SK-N-SH treated with all-trans-retinoic acid at 6 μM for 48 hours (cell line): ENCODE results near the gene AKAP12.
A peak's percentile ranks its signal among the peaks of the same experiment; 100 is the strongest.

ENCODE experiments used
- ATAC-seq: fragments of 200-7000 bp; cut with Tn5 transposase; 3 replicates; pipeline ENCODE4 v1.9.1; 2020; ENCODE audit warnings: mild to moderate bottlenecking, moderate library complexity
- ARNTL ChIP-seq: fragments of 450-650 bp; formaldehyde crosslinking; IDR thresholded peaks from 2 replicates; pipeline ENCODE4 v1.5.0; 2020; ENCODE audit warnings: low read depth, mild to moderate bottlenecking, moderate library complexity, borderline replicate concordance
- BACH2 ChIP-seq: fragments of 250-450 bp; sonication (Bioruptor Pico); IDR thresholded peaks from 2 replicates; pipeline ENCODE4 v1.9.0; 2021; ENCODE audit warnings: mild to moderate bottlenecking, borderline replicate concordance
- CSDC2 ChIP-seq: fragments of 250-450 bp; sonication (Bioruptor Pico); IDR thresholded peaks from 2 replicates; pipeline ENCODE4 v1.5.0; 2020; ENCODE audit warnings: mild to moderate bottlenecking, moderate library complexity
- ESRRG ChIP-seq: fragments of 250-450 bp; sonication (Bioruptor Pico); IDR thresholded peaks from 2 replicates; pipeline ENCODE4 v1.6.1; 2021; ENCODE audit warnings: mild to moderate bottlenecking
- ISL1 ChIP-seq: fragments of 250-450 bp; sonication (Bioruptor Pico); IDR thresholded peaks from 2 replicates; pipeline ENCODE4 v2.1.2; 2022; ENCODE audit warnings: mild to moderate bottlenecking, moderate library complexity
- PATZ1 ChIP-seq: fragments of 250-450 bp; sonication (Bioruptor Pico); IDR thresholded peaks from 2 replicates; pipeline ENCODE4 v1.8.0; 2020; ENCODE audit warnings: mild to moderate bottlenecking, moderate library complexity, borderline replicate concordance
- POU6F1 ChIP-seq: fragments of 250-450 bp; sonication (Bioruptor Pico); IDR thresholded peaks from 2 replicates; pipeline ENCODE4 v1.8.0; 2021; ENCODE audit warnings: low read depth, mild to moderate bottlenecking, moderate library complexity, borderline replicate concordance
- RARB ChIP-seq: fragments of 250-450 bp; sonication (Bioruptor Pico); IDR thresholded peaks from 2 replicates; pipeline ENCODE4 v1.8.0; 2021; ENCODE audit warnings: mild to moderate bottlenecking, moderate library complexity
- SNAI2 ChIP-seq: fragments of 250-450 bp; sonication (Bioruptor Pico); IDR thresholded peaks from 2 replicates; pipeline ENCODE4 v1.5.0; 2020; ENCODE audit warnings: mild to moderate bottlenecking, moderate library complexity
- TCF4 ChIP-seq: fragments of 250-450 bp; sonication (Bioruptor Pico); IDR thresholded peaks from 2 replicates; pipeline ENCODE4 v1.8.0; 2021; ENCODE audit warnings: mild to moderate bottlenecking, moderate library complexity, borderline replicate concordance
- TOX ChIP-seq: fragments of 250-450 bp; sonication (Bioruptor Pico); IDR thresholded peaks from 2 replicates; pipeline ENCODE4 v1.8.0; 2021; ENCODE audit warnings: mild to moderate bottlenecking, moderate library complexity, borderline replicate concordance
- TSHZ2 ChIP-seq: fragments of 250-450 bp; sonication (Bioruptor Pico); IDR thresholded peaks from 2 replicates; pipeline ENCODE4 v1.5.0; 2020; ENCODE audit warnings: mild to moderate bottlenecking, moderate library complexity
- ZC3H10 ChIP-seq: fragments of 250-450 bp; sonication (Bioruptor Pico); IDR thresholded peaks from 2 replicates; pipeline ENCODE4 v1.5.1; 2021; ENCODE audit warnings: mild to moderate bottlenecking, moderate library complexity
- ZFP3 ChIP-seq: fragments of 250-450 bp; sonication (Bioruptor Pico); IDR thresholded peaks from 2 replicates; pipeline ENCODE4 v1.5.0; 2020; ENCODE audit warnings: mild to moderate bottlenecking, moderate library complexity
- ZFP30 ChIP-seq: fragments of 450-650 bp; formaldehyde crosslinking; IDR thresholded peaks from 2 replicates; pipeline ENCODE4 v1.5.0; 2022; ENCODE audit warnings: mild to moderate bottlenecking, moderate library complexity
- ZNF565 ChIP-seq: fragments of 450-650 bp; formaldehyde crosslinking; conservative IDR thresholded peaks from 2 replicates; pipeline ENCODE4 v1.5.0; 2020; ENCODE audit warnings: low read depth, mild to moderate bottlenecking, moderate library complexity
- ZNF70 ChIP-seq: fragments of 450-650 bp; formaldehyde crosslinking; IDR thresholded peaks from 2 replicates; pipeline ENCODE4 v1.5.0; 2020; ENCODE audit warnings: mild to moderate bottlenecking, moderate library complexity
- TF ChIP-seq, protein P1 (sequence below): fragments of 250-450 bp; sonication (Bioruptor Pico); IDR thresholded peaks from 2 replicates; pipeline ENCODE4 v1.5.1; 2020; ENCODE audit warnings: low read depth, mild to moderate bottlenecking, moderate library complexity
- TF ChIP-seq, protein P2 (sequence below): fragments of 250-450 bp; sonication (Bioruptor Pico); IDR thresholded peaks from 2 replicates; pipeline ENCODE4 v1.5.1; 2021; ENCODE audit warnings: mild to moderate bottlenecking, moderate library complexity

AKAP12 gene

DNA sequence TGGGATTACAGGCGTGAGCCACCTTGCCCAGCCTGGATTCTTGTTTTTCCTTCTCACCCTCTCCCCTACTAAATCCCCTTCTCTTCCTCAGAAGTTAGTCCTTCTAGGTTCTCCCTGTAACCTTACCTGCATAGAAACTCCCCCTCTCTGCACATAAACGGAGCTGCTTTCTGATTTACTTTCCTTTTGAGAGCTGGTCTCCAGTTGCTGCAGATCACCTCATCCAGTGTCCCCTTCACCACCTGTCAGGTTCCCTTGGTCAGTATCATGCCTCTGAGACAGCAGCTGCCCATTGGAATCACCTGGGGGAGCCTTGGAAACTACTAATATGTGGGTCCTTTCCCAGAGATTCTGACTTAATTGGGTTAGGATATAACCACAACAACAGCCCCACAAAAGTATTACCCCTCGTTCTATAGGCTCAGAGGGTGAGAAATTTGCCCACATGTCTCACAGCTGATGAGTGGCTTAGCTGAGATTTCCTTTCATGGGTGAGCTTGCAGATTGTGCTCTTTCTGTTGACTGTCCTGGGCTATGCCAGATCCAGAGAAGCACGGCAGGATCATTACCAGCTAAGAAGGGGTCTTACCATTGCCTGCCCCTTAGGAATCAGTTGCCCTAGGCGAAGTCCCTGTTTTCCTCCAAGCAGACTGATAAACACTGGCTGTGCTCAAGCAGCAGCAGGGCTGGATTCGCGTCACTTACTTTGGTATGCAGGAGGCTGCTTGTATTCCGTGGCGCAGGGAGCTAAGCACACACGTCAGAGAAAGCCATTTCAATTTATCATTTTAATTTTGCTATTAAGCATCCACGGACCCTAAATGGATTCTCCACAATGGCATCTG, 51.3 kb downstream of the AKAP12 start:
- ATAC-seq, result peak; percentile 92
- TF ChIP-seq ESRRG (CRISPR knock-in tag) (peak; percentile 88; the same call in 1 of the 2 replicates), PATZ1 (CRISPR knock-in tag) (no peak), RARB (0 out of 2 replicates have a peak, but pooled peaks have one; percentile 68), ZC3H10 (CRISPR knock-in tag) (peak; percentile 88), TCF4 (CRISPR knock-in tag) (peak; percentile 57; the same call in 1 of the 2 replicates), ZFP3 (CRISPR knock-in tag) (peak; percentile 65; the same call in 1 of the 2 replicates), SNAI2 (peak; percentile 98), ZFP30 (CRISPR knock-in tag) (no peak), ARNTL (CRISPR knock-in tag) (no peak), TSHZ2 (CRISPR knock-in tag) (peak; percentile 85), TOX (CRISPR knock-in tag) (peak; percentile 96; the same call in 1 of the 2 replicates), POU6F1 (CRISPR knock-in tag) (0 out of 2 replicates have a peak, but pooled peaks have one; percentile 33), ZNF70 (CRISPR knock-in tag) (no peak), BACH2 (no peak), ISL1 (CRISPR knock-in tag) (peak; percentile 97), CSDC2 (peak; percentile 50; the same call in 1 of the 2 replicates)
- TF ChIP-seq, protein P1, sequence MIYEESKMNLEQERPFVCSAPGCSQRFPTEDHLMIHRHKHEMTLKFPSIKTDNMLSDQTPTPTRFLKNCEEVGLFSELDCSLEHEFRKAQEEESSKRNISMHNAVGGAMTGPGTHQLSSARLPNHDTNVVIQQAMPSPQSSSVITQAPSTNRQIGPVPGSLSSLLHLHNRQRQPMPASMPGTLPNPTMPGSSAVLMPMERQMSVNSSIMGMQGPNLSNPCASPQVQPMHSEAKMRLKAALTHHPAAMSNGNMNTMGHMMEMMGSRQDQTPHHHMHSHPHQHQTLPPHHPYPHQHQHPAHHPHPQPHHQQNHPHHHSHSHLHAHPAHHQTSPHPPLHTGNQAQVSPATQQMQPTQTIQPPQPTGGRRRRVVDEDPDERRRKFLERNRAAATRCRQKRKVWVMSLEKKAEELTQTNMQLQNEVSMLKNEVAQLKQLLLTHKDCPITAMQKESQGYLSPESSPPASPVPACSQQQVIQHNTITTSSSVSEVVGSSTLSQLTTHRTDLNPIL (CRISPR knock-in tag), result peak; percentile 84
- TF ChIP-seq, protein P2, sequence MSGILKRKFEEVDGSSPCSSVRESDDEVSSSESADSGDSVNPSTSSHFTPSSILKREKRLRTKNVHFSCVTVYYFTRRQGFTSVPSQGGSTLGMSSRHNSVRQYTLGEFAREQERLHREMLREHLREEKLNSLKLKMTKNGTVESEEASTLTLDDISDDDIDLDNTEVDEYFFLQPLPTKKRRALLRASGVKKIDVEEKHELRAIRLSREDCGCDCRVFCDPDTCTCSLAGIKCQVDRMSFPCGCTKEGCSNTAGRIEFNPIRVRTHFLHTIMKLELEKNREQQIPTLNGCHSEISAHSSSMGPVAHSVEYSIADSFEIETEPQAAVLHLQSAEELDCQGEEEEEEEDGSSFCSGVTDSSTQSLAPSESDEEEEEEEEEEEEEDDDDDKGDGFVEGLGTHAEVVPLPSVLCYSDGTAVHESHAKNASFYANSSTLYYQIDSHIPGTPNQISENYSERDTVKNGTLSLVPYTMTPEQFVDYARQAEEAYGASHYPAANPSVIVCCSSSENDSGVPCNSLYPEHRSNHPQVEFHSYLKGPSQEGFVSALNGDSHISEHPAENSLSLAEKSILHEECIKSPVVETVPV (CRISPR knock-in tag), result peak; percentile 67; the same call in 1 of the 2 replicates

DNA sequence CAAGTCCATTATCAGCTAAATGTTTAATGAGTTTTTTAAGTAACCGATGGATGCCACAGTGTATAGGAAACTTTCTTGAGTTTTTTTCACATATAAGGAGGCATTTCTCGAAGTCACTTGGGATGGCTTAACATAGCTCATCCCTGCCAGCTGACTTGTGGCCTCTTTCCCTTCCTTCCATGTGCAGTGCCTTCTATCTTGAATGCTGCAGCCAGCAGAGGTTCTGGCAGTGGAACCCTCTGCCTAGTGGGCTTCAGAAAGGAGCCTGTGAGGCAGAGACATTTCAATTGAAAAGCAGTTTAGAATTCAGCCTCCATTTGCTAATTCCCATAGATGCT, 51.9 kb downstream of the AKAP12 start:
- 0 out of 2 replicates have a peak, but pooled peaks have one; percentile 10 for TF ChIP-seq ZNF70 (CRISPR knock-in tag)
- TF ChIP-seq TCF4 (CRISPR knock-in tag), result no peak
- TF ChIP-seq, all 23 proteins: peak for 1

DNA sequence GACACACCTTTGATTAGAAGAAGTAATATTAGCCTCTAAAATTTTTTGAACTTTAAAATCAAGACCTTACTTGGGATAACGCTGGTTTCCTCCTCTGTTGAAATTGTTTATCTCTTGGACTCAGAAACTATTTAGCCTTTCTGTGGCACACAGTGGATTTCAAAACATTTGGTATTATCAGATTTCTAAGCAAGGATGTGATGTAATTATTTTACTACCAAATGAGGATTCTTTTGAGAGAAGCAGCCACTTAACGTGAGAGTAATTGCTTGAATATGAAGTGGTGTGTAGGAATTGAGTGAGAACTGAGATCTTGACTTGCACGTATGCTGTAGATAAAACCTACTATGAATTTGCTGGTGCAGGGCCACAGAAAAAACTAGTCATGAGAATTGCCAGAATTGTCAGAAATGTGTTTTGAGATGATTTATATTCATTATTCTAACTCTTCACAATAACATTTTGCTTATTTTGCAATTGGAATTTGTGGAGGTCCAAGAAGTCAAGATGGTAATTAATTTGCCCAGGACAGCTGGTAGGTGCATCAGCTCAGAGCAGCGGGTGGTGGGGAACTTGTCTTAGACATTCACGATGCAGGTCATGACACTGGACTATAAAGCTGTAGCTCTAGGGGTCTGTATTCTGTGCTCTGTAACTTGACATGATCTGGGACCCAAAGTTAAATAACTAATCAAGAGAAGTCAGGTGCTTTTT, 53.4 kb downstream of the AKAP12 start:
- no peak for ATAC-seq
- no peak for TF ChIP-seq ZFP3 (CRISPR knock-in tag)
- no peak for TF ChIP-seq SNAI2
- TF ChIP-seq ZNF565 (CRISPR knock-in tag), result no peak
- TF ChIP-seq PATZ1 (CRISPR knock-in tag), result no peak
- no peak for TF ChIP-seq POU6F1 (CRISPR knock-in tag)
- TF ChIP-seq ZNF70 (CRISPR knock-in tag), result no peak
- 0 out of 2 replicates have a peak, but pooled peaks have one; percentile 46 for TF ChIP-seq ESRRG (CRISPR knock-in tag)
- TF ChIP-seq ZFP30 (CRISPR knock-in tag), result no peak
- TF ChIP-seq, protein P2 (CRISPR knock-in tag), result no peak

More for the DNA sequence above, 51.9 kb downstream of the AKAP12 start:
- peak; percentile 60 for ATAC-seq
